Measurements from ENCODE around the gene APCDD1L. TPM values are rescaled to one million over a fixed set of nuclear protein-coding genes. Genes with fewer than 3 reads are reported as not detected.

Gene APCDD1L
- total RNA-seq, 1 donor from 2014 or later: 16.4 TPM

DNA sequence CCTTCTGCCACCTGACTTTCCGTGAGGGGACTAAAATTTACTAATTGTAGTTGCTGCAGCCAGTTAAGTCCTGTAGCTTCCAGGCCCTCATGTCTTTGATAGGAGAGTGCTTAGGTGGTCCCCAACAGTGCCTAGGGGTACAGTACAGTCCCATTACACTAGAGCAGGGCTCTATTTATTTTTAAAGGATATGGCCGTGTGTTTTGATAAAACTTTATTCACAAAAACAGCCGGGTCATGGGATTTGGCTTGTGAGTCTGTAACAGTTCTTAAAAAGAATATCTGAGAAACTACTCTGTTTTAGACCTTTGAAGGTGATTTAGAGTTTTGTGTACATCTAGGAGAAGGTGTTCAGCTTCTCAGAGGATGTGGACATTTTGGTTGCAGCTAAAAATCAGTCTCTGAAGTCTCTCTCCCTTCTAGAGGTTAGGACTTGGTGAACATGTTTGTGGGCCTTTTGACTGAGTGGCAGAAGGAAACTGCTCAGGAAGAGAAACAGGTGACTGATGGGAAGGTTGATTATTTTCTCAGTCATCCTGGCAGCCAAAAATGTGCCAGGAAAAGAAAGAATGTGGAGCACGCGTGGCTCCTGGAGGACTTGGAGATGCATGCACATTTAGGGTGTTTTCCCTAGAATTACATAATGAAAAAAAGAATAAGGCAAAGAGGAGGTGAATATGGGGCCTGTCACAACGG is 68.8 kb downstream of the APCDD1L start:
- Mint-ChIP-seq H3K4me3 (ENCODE audit: unreplicated experiment) (no peak overlapping the region), H3K4me1 (ENCODE audit: low read depth, unreplicated experiment) (peaks cover 3% of the 10 kb centered on the region), H3K27me3 (ENCODE audit: low read depth, unreplicated experiment) (no peaks in the 10 kb centered on the region), H3K36me3 (ENCODE audit: low read depth, unreplicated experiment) (peaks cover 9% of the 10 kb centered on the region), H3K27ac (ENCODE audit: unreplicated experiment) (no peak overlapping the region), H3K9me3 (ENCODE audit: unreplicated experiment) (no peaks in the 10 kb centered on the region)
- Histone ChIP-seq H2AFZ (ENCODE audit: low read depth, low read length) (no peak overlapping the region), H3K27me3 (ENCODE audit: insufficient read depth, low read length) (no peaks in the 10 kb centered on the region), H4K20me1 (ENCODE audit: insufficient read depth, low read length) (peaks cover 32% of the 10 kb centered on the region), H3K36me3 (ENCODE audit: insufficient read depth, low read length) (peaks cover 9% of the 10 kb centered on the region), H3K4me2 (ENCODE audit: low read length) (no peak overlapping the region), H3K9me3 (ENCODE audit: insufficient read depth, low read depth, low read length) (no peaks in the 10 kb centered on the region), H3K4me3 (ENCODE audit: insufficient read depth, low read depth, low read length) (no peak overlapping the region), H3K4me1 (ENCODE audit: insufficient read depth, low read length) (no peaks in the 10 kb centered on the region), H3K79me2 (ENCODE audit: insufficient read depth, low read length) (peaks cover 24% of the 10 kb centered on the region), H3K9ac (ENCODE audit: low read length) (no peak overlapping the region), H3K27ac (ENCODE audit: low read depth, low read length) (no peak overlapping the region)
- FAIRE-seq (no peak), DNase-seq (ENCODE audit: low read depth) (no peak)
- TF ChIP-seq EZH2 (IDR thresholded peaks at IDR 0.05; ENCODE audit: insufficient read depth, low read length): no peak
- TF ChIP-seq, protein P1, sequence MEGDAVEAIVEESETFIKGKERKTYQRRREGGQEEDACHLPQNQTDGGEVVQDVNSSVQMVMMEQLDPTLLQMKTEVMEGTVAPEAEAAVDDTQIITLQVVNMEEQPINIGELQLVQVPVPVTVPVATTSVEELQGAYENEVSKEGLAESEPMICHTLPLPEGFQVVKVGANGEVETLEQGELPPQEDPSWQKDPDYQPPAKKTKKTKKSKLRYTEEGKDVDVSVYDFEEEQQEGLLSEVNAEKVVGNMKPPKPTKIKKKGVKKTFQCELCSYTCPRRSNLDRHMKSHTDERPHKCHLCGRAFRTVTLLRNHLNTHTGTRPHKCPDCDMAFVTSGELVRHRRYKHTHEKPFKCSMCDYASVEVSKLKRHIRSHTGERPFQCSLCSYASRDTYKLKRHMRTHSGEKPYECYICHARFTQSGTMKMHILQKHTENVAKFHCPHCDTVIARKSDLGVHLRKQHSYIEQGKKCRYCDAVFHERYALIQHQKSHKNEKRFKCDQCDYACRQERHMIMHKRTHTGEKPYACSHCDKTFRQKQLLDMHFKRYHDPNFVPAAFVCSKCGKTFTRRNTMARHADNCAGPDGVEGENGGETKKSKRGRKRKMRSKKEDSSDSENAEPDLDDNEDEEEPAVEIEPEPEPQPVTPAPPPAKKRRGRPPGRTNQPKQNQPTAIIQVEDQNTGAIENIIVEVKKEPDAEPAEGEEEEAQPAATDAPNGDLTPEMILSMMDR (IDR thresholded peaks at IDR 0.05; ENCODE audit: insufficient read depth, low read depth, low read length): no peak

DNA sequence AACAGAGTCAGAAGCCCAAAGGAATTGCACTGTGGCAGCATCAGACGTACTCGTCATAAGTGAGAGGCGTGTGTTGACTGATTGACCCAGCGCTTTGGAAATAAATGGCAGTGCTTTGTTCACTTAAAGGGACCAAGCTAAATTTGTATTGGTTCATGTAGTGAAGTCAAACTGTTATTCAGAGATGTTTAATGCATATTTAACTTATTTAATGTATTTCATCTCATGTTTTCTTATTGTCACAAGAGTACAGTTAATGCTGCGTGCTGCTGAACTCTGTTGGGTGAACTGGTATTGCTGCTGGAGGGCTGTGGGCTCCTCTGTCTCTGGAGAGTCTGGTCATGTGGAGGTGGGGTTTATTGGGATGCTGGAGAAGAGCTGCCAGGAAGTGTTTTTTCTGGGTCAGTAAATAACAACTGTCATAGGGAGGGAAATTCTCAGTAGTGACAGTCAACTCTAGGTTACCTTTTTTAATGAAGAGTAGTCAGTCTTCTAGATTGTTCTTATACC is 70.4 kb downstream of the APCDD1L start:
- H3K9me3 ChIP-seq (ENCODE audit: insufficient read depth, low read depth, low read length): no peaks in the 10 kb centered on the region
- Mint-ChIP-seq H3K27ac (ENCODE audit: unreplicated experiment) (no peak overlapping the region), H3K9me3 (ENCODE audit: unreplicated experiment) (no peaks in the 10 kb centered on the region), H3K4me3 (ENCODE audit: unreplicated experiment) (no peak overlapping the region), H3K4me1 (ENCODE audit: low read depth, unreplicated experiment) (peaks cover 10% of the 10 kb centered on the region), H3K27me3 (ENCODE audit: low read depth, unreplicated experiment) (no peaks in the 10 kb centered on the region), H3K36me3 (ENCODE audit: low read depth, unreplicated experiment) (peaks cover 11% of the 10 kb centered on the region)
- H3K4me2 ChIP-seq (ENCODE audit: low read length): no peak overlapping the region
- H3K9ac ChIP-seq (ENCODE audit: low read length): no peak overlapping the region
- no peak overlapping the region for H2AFZ ChIP-seq (ENCODE audit: low read depth, low read length)
- no peaks in the 10 kb centered on the region for H3K4me1 ChIP-seq (ENCODE audit: insufficient read depth, low read length)
- peaks cover 40% of the 10 kb centered on the region for H4K20me1 ChIP-seq (ENCODE audit: insufficient read depth, low read length)
- DNase-seq (ENCODE audit: low read depth): no peak
- TF ChIP-seq, protein P1 (IDR thresholded peaks at IDR 0.05; ENCODE audit: insufficient read depth, low read depth, low read length): no peak
- no peak for TF ChIP-seq EZH2 (IDR thresholded peaks at IDR 0.05; ENCODE audit: insufficient read depth, low read length)
- H3K27ac ChIP-seq (ENCODE audit: low read depth, low read length): no peak overlapping the region
- peaks cover 9% of the 10 kb centered on the region for H3K36me3 ChIP-seq (ENCODE audit: insufficient read depth, low read length)
- FAIRE-seq: no peak
- no peak overlapping the region for H3K4me3 ChIP-seq (ENCODE audit: insufficient read depth, low read depth, low read length)
- peaks cover 36% of the 10 kb centered on the region for H3K79me2 ChIP-seq (ENCODE audit: insufficient read depth, low read length)
- H3K27me3 ChIP-seq (ENCODE audit: insufficient read depth, low read length): no peaks in the 10 kb centered on the region

DNA sequence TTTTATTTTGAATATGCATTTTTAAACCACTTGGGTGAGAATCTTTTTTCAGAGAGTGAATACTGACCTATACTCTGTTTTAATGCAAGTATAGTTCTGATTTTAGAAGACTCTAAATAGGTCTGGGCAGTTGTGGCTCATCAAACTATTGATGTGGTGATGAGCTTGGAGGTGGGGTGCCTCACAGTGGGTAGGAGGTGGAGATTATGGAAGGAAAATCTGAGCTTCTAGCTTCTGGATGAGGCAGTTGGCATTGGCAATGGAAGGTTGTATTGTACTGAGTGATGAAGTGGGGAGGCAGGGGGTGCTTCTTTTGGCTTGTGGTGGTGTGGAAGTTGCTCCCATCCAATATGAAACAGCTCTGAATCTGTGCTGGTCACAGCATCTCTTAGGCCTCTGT is 73.5 kb downstream of the APCDD1L start:
- Mint-ChIP-seq H3K4me1 (ENCODE audit: low read depth, unreplicated experiment) (peaks cover 11% of the 10 kb centered on the region), H3K9me3 (ENCODE audit: unreplicated experiment) (no peaks in the 10 kb centered on the region), H3K4me3 (ENCODE audit: unreplicated experiment) (no peak overlapping the region), H3K27me3 (ENCODE audit: low read depth, unreplicated experiment) (no peaks in the 10 kb centered on the region), H3K36me3 (ENCODE audit: low read depth, unreplicated experiment) (peaks cover 16% of the 10 kb centered on the region), H3K27ac (ENCODE audit: unreplicated experiment) (no peak overlapping the region)
- peaks cover 47% of the 10 kb centered on the region for H4K20me1 ChIP-seq (ENCODE audit: insufficient read depth, low read length)
- H2AFZ ChIP-seq (ENCODE audit: low read depth, low read length): no peak overlapping the region
- H3K4me1 ChIP-seq (ENCODE audit: insufficient read depth, low read length): no peaks in the 10 kb centered on the region
- TF ChIP-seq, protein P1 (IDR thresholded peaks at IDR 0.05; ENCODE audit: insufficient read depth, low read depth, low read length): no peak
- TF ChIP-seq EZH2 (IDR thresholded peaks at IDR 0.05; ENCODE audit: insufficient read depth, low read length): no peak
- H3K36me3 ChIP-seq (ENCODE audit: insufficient read depth, low read length): peaks cover 8% of the 10 kb centered on the region
- H3K79me2 ChIP-seq (ENCODE audit: insufficient read depth, low read length): peaks cover 65% of the 10 kb centered on the region
- no peak for FAIRE-seq
- no peak for DNase-seq (ENCODE audit: low read depth)
- H3K27ac ChIP-seq (ENCODE audit: low read depth, low read length): no peak overlapping the region
- no peak overlapping the region for H3K4me3 ChIP-seq (ENCODE audit: insufficient read depth, low read depth, low read length)
- no peak overlapping the region for H3K9ac ChIP-seq (ENCODE audit: low read length)
- H3K9me3 ChIP-seq (ENCODE audit: insufficient read depth, low read depth, low read length): no peaks in the 10 kb centered on the region
- H3K4me2 ChIP-seq (ENCODE audit: low read length): no peak overlapping the region
- no peaks in the 10 kb centered on the region for H3K27me3 ChIP-seq (ENCODE audit: insufficient read depth, low read length)
